Glomerular visceral epithelial cell (primary cell): ENCODE results near the gene ZAP70.

Experiments used
- DNase-seq: peaks from one replicate; pipeline ENCODE4 v3.0.0-alpha.2; 2016; ENCODE audit errors: extremely low spot score

The ZAP70 gene

GRCh38 chr2:97717613-97717995 is 4.2 kb downstream of the ZAP70 start:
- DNase-seq, result no peak

GRCh38 chr2:97718051-97718882 is 4.9 kb downstream of the ZAP70 start:
- DNase-seq, result no peak

- DNase-seq, result no peak
Observed at GRCh38 chr2:97718942-97719341, 5.6 kb downstream of the ZAP70 start.

- no peak for DNase-seq
Observed at GRCh38 chr2:97719362-97720155, 6.2 kb downstream of the ZAP70 start.

DNA sequence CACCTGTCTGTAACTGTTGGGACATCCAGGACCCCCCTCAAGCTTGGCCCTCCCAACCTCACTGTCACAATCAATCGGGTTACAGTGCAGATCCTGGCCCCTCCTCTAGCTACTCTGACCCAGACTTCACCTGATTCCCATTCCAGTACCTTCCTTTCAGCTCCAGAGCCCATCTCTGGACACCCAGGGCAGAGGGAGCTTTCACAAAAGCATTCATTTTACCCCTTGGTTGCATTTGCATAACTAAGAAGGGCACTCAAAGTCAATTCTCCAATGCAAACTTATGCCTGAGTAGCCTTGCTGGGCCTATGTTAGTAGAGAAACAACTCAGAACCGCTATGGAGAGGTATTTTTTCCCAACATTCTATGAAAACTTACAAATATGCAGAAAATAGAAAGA is 7.4 kb downstream of the ZAP70 start:
- no peak for DNase-seq

DNA sequence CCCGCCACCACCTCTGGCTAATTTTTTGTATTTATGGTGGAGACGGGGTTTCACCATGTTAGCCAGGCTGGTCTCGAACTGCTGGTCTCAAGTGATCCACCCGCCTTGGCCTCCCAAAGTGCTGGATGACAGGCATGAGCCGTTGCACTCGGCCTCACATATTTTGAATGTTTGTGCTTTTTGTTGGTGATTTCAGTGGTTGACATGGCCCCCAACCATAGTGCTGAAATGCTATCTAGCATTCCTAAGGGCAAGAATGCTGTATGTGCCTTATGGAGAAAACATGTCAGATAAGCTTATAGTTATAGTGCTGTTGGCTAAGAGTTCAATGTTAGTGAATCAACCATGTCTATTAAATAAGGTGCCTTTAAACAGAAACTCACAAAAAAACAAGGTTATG is 8.9 kb downstream of the ZAP70 start:
- DNase-seq, result no peak

DNA sequence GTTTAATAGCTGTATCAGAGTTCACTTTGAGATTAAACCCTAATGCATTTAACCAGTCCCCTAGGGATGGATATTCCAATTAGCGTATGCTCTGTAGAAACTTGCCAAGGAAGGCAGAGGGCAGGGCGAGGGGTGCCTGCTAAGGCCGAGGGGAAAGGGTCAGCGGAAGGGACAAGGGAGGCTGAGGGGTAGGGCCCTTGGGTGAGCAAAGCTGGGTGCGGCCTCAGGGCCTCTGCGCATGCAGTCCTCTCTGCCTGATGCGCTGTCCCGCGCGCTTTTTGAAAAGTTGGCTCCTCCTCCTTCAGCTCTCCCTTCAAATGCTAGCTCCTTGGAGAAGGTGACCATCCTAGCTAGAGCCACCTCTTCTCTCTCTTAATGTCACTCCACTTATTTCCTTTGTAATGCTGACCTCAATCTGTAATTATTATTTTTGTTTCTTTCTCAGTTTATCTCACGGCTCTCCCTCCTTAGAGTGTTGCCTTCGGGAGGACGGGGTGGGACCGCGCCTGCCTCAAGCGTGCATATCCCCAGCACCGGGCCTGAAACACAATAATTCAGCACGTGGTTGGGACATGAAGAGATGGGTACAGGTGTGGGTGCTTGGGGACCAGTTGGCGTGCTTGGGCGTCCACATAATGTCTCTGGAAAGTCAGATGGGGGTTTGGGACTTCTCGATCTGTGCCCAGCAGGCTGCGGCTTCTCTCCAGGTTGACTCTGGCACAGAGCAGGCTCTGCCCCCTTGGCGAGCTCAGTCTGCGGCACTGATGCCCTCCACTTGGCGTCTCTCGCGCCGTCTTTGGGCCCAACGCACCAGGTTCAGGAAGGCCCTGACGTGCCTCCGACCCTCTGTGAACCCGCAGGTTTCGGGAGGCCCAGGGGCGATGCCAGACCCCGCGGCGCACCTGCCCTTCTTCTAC is 10.0 kb downstream of the ZAP70 start:
- DNase-seq, result no peak

DNA sequence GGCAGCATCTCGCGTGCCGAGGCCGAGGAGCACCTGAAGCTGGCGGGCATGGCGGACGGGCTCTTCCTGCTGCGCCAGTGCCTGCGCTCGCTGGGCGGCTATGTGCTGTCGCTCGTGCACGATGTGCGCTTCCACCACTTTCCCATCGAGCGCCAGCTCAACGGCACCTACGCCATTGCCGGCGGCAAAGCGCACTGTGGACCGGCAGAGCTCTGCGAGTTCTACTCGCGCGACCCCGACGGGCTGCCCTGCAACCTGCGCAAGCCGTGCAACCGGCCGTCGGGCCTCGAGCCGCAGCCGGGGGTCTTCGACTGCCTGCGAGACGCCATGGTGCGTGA is 10.7 kb downstream of the ZAP70 start:
- no peak for DNase-seq

DNA sequence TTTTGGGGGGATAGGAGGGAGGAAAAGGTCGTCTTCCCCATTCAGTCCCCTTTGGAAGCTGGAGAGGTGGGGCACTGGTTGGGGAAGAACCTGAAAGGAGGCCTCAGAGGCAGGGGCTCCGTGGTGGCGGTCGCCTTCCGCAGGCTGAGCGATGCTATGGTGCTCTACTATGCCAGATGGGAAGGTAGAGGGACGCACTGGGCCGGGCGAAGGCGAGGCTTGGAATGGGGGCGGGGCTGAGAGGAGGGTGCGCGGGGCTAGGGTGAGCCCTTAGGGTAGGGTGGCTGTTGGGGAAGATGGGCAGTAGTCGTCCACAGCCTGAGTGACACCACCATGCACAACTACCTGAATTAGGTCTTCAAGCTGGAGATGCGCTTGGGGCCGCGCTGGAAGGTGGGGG is 11.1 kb downstream of the ZAP70 start:
- no peak for DNase-seq

DNA sequence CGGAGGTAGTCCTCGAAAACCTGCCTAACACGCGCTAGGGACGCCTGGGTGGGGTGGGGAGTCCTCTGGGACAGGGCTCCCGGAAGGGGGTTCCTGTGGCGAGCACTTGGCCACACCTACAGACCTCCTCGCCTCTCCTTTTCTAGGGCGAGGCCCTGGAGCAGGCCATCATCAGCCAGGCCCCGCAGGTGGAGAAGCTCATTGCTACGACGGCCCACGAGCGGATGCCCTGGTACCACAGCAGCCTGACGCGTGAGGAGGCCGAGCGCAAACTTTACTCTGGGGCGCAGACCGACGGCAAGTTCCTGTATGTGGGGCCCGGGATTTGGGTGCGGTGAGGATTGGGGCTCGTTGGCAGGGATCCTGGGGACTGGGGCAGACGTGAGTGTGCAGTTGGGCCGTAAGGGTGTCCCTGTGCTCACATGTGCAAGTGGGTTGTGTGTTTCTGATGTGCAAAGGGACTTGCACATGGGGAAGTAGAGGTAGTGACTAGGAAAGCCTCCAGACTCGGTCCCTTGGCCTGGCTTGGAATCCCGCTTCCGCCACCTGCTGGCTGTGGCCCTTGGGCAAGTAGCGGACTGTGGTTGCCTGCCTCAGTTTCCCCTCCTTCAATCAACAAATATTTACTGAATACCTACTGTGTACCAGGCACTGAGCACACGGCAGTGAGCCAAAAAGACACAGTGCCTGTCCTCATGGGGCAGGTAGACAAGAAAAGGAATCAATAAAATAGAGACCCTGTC is 11.7 kb downstream of the ZAP70 start:
- no peak for DNase-seq

- DNase-seq, result no peak
Observed at GRCh38 chr2:97726261-97727064, 13.1 kb downstream of the ZAP70 start.

DNA sequence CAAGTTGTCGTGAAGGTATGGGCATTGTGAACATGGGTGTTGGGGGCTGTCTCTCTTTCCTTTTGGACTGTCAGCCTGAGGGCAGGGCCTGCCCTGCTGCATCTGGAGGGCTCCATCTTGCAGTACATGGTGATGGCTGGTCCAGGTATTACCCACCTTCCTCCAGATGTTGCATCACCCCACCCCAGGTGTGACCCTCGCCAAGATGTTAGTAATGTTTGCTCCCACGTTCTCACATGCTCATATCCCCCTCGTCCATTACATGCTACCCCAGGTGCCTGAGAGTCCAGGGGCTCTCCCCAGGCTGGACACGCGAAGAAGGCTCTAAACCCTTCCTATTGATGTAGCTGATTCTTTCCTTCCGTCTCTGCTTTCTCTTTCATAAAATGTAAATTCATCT is 13.9 kb downstream of the ZAP70 start:
- DNase-seq, result no peak

DNA sequence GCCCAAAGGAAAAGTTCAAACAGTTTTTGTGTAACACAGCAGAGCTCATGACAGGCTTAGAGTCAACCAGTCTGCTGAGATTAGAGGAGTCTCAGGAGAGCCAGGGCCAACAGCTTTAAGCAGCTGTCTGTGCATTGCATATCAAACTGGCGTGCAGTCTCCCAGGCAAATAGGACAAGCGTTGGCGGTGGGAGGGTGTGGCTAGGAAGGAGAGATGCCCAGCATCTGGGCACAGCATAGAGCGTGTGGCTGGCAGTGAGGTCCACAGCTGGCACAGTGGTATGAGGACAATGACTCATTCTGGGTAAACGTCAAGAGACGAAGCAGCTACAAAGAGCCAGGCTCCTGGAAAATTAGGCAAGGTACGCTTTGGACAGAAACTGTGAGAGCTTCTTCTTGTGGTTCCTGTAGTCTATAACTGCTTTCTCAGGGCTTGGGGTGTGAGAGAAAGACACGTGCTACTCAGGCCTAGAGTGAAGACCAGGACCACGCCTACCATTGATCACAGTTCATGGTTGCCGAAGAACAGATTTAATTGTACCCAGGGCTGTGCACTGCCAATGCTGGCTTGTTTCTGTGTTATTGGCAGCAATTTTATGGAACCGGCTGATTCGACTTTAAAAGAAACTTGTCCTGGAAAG is 14.8 kb downstream of the ZAP70 start:
- no peak for DNase-seq

DNA sequence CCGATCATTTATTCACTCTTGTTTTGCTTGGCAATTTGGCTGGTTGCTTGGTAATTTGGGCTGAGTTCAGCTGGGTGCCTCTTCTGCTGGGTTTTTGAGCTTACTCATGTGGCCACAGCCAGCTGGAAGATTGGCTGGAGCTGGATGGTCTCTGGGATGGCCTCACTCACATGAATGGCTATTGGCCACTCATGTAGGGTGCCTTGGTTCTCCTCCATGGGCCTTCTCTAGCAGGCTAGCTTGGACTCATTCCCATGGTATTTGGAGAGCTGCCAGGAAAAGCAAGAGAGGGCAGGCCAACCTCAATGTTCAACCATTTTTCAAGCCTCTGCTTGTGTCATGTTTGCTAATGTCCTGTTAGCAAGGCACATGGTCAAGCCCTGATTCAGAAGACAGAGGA is 16.9 kb downstream of the ZAP70 start:
- DNase-seq, result peak; percentile 48

- no peak for DNase-seq
Observed at GRCh38 chr2:97731274-97732020, 18.1 kb downstream of the ZAP70 start.

DNA sequence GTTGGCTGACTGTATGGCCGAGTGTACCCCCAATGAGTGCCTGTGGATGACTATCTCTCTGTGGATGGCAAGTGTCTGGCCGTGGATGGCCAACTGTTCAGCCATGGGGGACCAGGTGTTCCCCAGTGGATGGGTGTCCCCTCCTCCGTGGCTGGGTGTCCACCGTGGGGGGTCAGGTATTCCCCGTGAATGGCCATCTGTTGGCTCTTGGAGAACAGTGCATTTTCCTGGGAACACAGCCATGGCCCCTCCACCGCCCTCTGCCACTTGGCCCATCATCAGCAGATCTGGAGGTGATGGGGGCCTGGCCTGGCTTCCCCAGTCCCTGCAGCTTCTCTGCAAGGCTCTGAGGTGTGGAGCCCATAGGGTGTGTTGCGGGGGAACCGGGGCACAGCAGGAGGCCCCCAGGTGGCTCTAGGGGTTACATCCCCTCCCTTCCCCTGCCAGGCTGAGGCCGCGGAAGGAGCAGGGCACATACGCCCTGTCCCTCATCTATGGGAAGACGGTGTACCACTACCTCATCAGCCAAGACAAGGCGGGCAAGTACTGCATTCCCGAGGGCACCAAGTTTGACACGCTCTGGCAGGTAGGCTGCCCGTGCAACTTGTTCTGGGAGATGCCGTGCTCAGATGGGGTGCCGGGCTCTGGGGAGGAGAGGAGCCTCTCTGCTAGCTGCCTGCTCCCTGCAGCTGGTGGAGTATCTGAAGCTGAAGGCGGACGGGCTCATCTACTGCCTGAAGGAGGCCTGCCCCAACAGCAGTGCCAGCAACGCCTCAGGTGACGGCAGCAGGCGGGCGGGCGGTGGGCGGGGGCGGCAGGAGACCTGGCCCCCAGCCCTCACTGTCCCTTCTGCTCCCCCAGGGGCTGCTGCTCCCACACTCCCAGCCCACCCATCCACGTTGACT is 19.3 kb downstream of the ZAP70 start:
- no peak for DNase-seq

GRCh38 chr2:97733341-97734035 is 20.1 kb downstream of the ZAP70 start:
- no peak for DNase-seq
